Mucosa of rectum (tissue), 2 donors: ENCODE measurements around the gene ARHGAP8.
"Not testable (repeated sequence)": the region's sequence is repeated elsewhere in the genome, so short reads cannot be mapped to it uniquely, and the experiment has no call there.

Experiments used
- H3K27ac ChIP-seq, 2 donors: one replicate each; pipeline ENCODE4 v1.7.0; 2013; ENCODE audit warnings: inconsistent platforms in 2 of 2, low read depth in 2 of 2, low read length in 2 of 2
- H3K27me3 ChIP-seq, 2 donors: one replicate each; pipeline ENCODE4 v1.7.0; 2013; ENCODE audit warnings: low read length in 2 of 2; ENCODE audit not compliant: control insufficient read depth in 2 of 2, insufficient read depth in 2 of 2
- H3K36me3 ChIP-seq, 2 donors: one replicate each; pipeline ENCODE4 v1.7.0; 2013; ENCODE audit warnings: low read length in 2 of 2; ENCODE audit not compliant: control insufficient read depth in 2 of 2, insufficient read depth in 2 of 2
- H3K4me1 ChIP-seq, 2 donors: one replicate each; pipeline ENCODE4 v1.7.0; 2013; ENCODE audit warnings: low read length in 2 of 2, mild to moderate bottlenecking in 1 of 2; ENCODE audit not compliant: control insufficient read depth in 2 of 2, insufficient read depth in 2 of 2
- H3K4me3 ChIP-seq, 2 donors: one replicate each; pipeline ENCODE4 v1.7.0; 2013; ENCODE audit warnings: low read length in 2 of 2
- H3K9ac ChIP-seq, 2 donors: one replicate each; pipeline ENCODE4 v1.7.0; 2013; ENCODE audit warnings: low read length in 2 of 2, low read depth in 1 of 2, mild to moderate bottlenecking in 1 of 2
- H3K9me3 ChIP-seq, 2 donors: one replicate each; pipeline ENCODE4 v1.7.0; 2013; ENCODE audit warnings: low read length in 2 of 2; ENCODE audit not compliant: control insufficient read depth in 2 of 2
- donor health status: healthy.
- donor health status: Normal muscosa, but diverticular disease.

Gene ARHGAP8

GRCh38 chr22:44898236-44898635 is 145.9 kb downstream of the ARHGAP8 start:
- Histone ChIP-seq H3K4me1 (no peaks in the 10 kb centered on the region), H3K9ac (no peak overlapping the region), H3K9me3 (peaks cover 3 to 12% of the 10 kb centered on the region in 2 donors), H3K27me3 (no peaks in the 10 kb centered on the region), H3K36me3 (no peaks in the 10 kb centered on the region), H3K4me3 (no peak overlapping the region), H3K27ac (no peak overlapping the region)

- no peak overlapping the region for H3K9ac ChIP-seq
- H3K27ac ChIP-seq: no peak overlapping the region
- H3K4me1 ChIP-seq: no peaks in the 10 kb centered on the region
- H3K36me3 ChIP-seq: no peaks in the 10 kb centered on the region
- H3K9me3 ChIP-seq: peaks cover 3 to 12% of the 10 kb centered on the region in 2 donors
- no peaks in the 10 kb centered on the region for H3K27me3 ChIP-seq
- no peak overlapping the region for H3K4me3 ChIP-seq
These were observed 148.9 kb downstream of the ARHGAP8 start for GRCh38 chr22:44901301-44901700.

- H3K27ac ChIP-seq, H3K4me3 ChIP-seq, H3K27me3 ChIP-seq, H3K9ac ChIP-seq, H3K4me1 ChIP-seq, H3K36me3 ChIP-seq: not testable (repeated sequence)
- H3K9me3 ChIP-seq: peaks cover 3 to 12% of the 10 kb centered on the region in 2 donors
These were observed 150.8 kb downstream of the ARHGAP8 start for GRCh38 chr22:44903164-44903563.

- H3K9me3 ChIP-seq: peaks cover 3 to 12% of the 10 kb centered on the region in 2 donors
- not testable (repeated sequence) for H3K4me3 ChIP-seq, H3K36me3 ChIP-seq, H3K4me1 ChIP-seq, H3K27me3 ChIP-seq, H3K27ac ChIP-seq, H3K9ac ChIP-seq
These were observed 152.2 kb downstream of the ARHGAP8 start for GRCh38 chr22:44904492-44905152.

GRCh38 chr22:44906248-44906936 is 154.0 kb downstream of the ARHGAP8 start:
- no peaks in the 10 kb centered on the region for H3K36me3 ChIP-seq
- H3K9me3 ChIP-seq: peaks cover 0 to 7% of the 10 kb centered on the region in 2 donors
- no peaks in the 10 kb centered on the region for H3K27me3 ChIP-seq
- no peak overlapping the region for H3K9ac ChIP-seq
- H3K4me3 ChIP-seq: no peak overlapping the region
- H3K27ac ChIP-seq: no peak overlapping the region
- H3K4me1 ChIP-seq: no peaks in the 10 kb centered on the region

GRCh38 chr22:44906999-44907644 is 154.7 kb downstream of the ARHGAP8 start:
- Histone ChIP-seq H3K9me3 (no peaks in the 10 kb centered on the region), H3K36me3 (no peaks in the 10 kb centered on the region)

GRCh38 chr22:44907765-44908737 is 155.7 kb downstream of the ARHGAP8 start:
- no peaks in the 10 kb centered on the region for H3K36me3 ChIP-seq
- no peaks in the 10 kb centered on the region for H3K9me3 ChIP-seq
- no peaks in the 10 kb centered on the region for H3K27me3 ChIP-seq
- H3K4me1 ChIP-seq: no peaks in the 10 kb centered on the region
- H3K27ac ChIP-seq: no peak overlapping the region
- no peak overlapping the region for H3K4me3 ChIP-seq
- no peak overlapping the region for H3K9ac ChIP-seq

More at GRCh38 chr22:44906999-44907644, 154.7 kb downstream of the ARHGAP8 start:
- H3K4me3 ChIP-seq: no peak overlapping the region
- no peaks in the 10 kb centered on the region for H3K4me1 ChIP-seq
- H3K27ac ChIP-seq: no peak overlapping the region
- no peak overlapping the region for H3K9ac ChIP-seq
- H3K27me3 ChIP-seq: no peaks in the 10 kb centered on the region

- Histone ChIP-seq H3K27me3 (no peaks in the 10 kb centered on the region), H3K4me3 (no peak overlapping the region), H3K27ac (no peak overlapping the region), H3K9me3 (no peaks in the 10 kb centered on the region), H3K9ac (no peak overlapping the region), H3K36me3 (no peaks in the 10 kb centered on the region), H3K4me1 (no peaks in the 10 kb centered on the region)
These were observed 156.9 kb downstream of the ARHGAP8 start for GRCh38 chr22:44909241-44909640.
